GM23338 (cell line): ENCODE results near the gene GJA4.

ENCODE experiments used
- EZH2 ChIP-seq: fragments of 200-600 bp; sonication (generic); IDR thresholded peaks from one replicate; pipeline ENCODE4 v1.8.0; 2017; ENCODE audit warnings: antibody characterized with exemption, mild to moderate bottlenecking, low read depth; ENCODE audit not compliant: unreplicated experiment
- POLR2AphosphoS5 ChIP-seq: IDR thresholded peaks from 2 replicates; pipeline ENCODE4 v1.6.1; 2016; ENCODE audit warnings: antibody characterized with exemption, low read depth
- TF ChIP-seq, protein P1 (sequence below), 2 experiments: fragments of 200-600 bp in 1 of 2; sonication (generic) in 1 of 2; conservative IDR thresholded peaks; 2 replicates each; pipeline versions ENCODE4 v1.5.1 to v1.6.1; 2016 to 2017; ENCODE audit warnings: antibody characterized with exemption in 2 of 2, low read depth in 2 of 2, mild to moderate bottlenecking in 2 of 2, moderate library complexity in 1 of 2
- TF ChIP-seq, protein P2 (sequence below): IDR thresholded peaks from one replicate; pipeline ENCODE4 v1.6.1; 2018; ENCODE audit warnings: antibody characterized with exemption; ENCODE audit not compliant: unreplicated experiment

DNA sequence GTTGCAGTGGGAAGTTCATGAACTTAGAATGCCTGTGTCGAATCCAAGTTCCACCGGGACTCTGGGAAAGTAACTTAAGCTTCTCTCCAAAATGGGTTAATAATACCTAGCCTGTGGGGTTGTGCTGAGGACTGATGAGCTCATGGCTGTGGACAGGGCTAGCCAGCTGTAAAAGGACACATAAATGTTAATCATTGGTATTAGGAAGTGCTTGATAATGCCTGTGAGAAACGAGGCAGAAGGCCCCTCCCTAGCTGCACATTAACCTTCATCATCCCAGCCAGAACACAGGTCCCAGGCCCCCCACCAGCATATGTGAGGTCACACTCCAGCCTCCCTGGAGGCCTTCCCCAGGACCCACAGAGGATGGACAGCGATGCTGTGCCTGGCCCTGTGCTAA lies 34.0 kb upstream of the GJA4 start:
- TF ChIP-seq, protein P1, sequence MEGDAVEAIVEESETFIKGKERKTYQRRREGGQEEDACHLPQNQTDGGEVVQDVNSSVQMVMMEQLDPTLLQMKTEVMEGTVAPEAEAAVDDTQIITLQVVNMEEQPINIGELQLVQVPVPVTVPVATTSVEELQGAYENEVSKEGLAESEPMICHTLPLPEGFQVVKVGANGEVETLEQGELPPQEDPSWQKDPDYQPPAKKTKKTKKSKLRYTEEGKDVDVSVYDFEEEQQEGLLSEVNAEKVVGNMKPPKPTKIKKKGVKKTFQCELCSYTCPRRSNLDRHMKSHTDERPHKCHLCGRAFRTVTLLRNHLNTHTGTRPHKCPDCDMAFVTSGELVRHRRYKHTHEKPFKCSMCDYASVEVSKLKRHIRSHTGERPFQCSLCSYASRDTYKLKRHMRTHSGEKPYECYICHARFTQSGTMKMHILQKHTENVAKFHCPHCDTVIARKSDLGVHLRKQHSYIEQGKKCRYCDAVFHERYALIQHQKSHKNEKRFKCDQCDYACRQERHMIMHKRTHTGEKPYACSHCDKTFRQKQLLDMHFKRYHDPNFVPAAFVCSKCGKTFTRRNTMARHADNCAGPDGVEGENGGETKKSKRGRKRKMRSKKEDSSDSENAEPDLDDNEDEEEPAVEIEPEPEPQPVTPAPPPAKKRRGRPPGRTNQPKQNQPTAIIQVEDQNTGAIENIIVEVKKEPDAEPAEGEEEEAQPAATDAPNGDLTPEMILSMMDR (conservative IDR thresholded peaks at IDR 0.05; ENCODE audit: low read depth in 2 of 2): no peak
- TF ChIP-seq POLR2AphosphoS5 (no peak), EZH2 (no peak)
- TF ChIP-seq, protein P2, sequence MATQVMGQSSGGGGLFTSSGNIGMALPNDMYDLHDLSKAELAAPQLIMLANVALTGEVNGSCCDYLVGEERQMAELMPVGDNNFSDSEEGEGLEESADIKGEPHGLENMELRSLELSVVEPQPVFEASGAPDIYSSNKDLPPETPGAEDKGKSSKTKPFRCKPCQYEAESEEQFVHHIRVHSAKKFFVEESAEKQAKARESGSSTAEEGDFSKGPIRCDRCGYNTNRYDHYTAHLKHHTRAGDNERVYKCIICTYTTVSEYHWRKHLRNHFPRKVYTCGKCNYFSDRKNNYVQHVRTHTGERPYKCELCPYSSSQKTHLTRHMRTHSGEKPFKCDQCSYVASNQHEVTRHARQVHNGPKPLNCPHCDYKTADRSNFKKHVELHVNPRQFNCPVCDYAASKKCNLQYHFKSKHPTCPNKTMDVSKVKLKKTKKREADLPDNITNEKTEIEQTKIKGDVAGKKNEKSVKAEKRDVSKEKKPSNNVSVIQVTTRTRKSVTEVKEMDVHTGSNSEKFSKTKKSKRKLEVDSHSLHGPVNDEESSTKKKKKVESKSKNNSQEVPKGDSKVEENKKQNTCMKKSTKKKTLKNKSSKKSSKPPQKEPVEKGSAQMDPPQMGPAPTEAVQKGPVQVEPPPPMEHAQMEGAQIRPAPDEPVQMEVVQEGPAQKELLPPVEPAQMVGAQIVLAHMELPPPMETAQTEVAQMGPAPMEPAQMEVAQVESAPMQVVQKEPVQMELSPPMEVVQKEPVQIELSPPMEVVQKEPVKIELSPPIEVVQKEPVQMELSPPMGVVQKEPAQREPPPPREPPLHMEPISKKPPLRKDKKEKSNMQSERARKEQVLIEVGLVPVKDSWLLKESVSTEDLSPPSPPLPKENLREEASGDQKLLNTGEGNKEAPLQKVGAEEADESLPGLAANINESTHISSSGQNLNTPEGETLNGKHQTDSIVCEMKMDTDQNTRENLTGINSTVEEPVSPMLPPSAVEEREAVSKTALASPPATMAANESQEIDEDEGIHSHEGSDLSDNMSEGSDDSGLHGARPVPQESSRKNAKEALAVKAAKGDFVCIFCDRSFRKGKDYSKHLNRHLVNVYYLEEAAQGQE: no peak
